Fibroblast of the aortic adventitia (primary cell): ENCODE results near the gene CHEK1. TPM values are rescaled to one million over a fixed set of nuclear protein-coding genes. Genes with fewer than 3 reads are reported as not detected.

Experiments
- DNase-seq: peaks from one replicate; pipeline ENCODE4 v3.0.0-alpha.2; 2010; ENCODE audit warnings: low read depth
- H3K4me3 ChIP-seq: 2 replicates; pipeline ENCODE4 v1.5.1; 2011; ENCODE audit warnings: low read depth, mild to moderate bottlenecking, control low read depth, low read length, moderate library complexity
- total RNA-seq: library from RNA; depleted of rRNA; stranded (reverse); fragments of >200 nt; gene quantifications from 2 replicates; pipeline ENCODE4 v1.2.3, GENCODE V29; 2012; ENCODE audit warnings: low replicate concordance
- TF ChIP-seq, protein P1 (sequence below): IDR thresholded peaks from 2 replicates; pipeline ENCODE4 v1.5.1; 2011; ENCODE audit warnings: mild to moderate bottlenecking, low read length, control low read depth, inconsistent platforms; ENCODE audit not compliant: insufficient read depth

Gene CHEK1
- total RNA-seq, 1 donor, result 49.5 TPM

GRCh38 chr11:125645871-125646270 lies 20.9 kb downstream of the CHEK1 start:
- no peak overlapping the region for H3K4me3 ChIP-seq
- DNase-seq, result no peak
- TF ChIP-seq, protein P1, sequence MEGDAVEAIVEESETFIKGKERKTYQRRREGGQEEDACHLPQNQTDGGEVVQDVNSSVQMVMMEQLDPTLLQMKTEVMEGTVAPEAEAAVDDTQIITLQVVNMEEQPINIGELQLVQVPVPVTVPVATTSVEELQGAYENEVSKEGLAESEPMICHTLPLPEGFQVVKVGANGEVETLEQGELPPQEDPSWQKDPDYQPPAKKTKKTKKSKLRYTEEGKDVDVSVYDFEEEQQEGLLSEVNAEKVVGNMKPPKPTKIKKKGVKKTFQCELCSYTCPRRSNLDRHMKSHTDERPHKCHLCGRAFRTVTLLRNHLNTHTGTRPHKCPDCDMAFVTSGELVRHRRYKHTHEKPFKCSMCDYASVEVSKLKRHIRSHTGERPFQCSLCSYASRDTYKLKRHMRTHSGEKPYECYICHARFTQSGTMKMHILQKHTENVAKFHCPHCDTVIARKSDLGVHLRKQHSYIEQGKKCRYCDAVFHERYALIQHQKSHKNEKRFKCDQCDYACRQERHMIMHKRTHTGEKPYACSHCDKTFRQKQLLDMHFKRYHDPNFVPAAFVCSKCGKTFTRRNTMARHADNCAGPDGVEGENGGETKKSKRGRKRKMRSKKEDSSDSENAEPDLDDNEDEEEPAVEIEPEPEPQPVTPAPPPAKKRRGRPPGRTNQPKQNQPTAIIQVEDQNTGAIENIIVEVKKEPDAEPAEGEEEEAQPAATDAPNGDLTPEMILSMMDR, result no peak

- H3K4me3 ChIP-seq, result no peak overlapping the region
- DNase-seq, result no peak
- TF ChIP-seq, protein P1, result no peak
Measured at GRCh38 chr11:125649465-125650166, 24.7 kb downstream of the CHEK1 start.

- DNase-seq, result no peak
- TF ChIP-seq, protein P1, result no peak
- no peak overlapping the region for H3K4me3 ChIP-seq
Measured at GRCh38 chr11:125662689-125663088, 37.7 kb downstream of the CHEK1 start.

DNA sequence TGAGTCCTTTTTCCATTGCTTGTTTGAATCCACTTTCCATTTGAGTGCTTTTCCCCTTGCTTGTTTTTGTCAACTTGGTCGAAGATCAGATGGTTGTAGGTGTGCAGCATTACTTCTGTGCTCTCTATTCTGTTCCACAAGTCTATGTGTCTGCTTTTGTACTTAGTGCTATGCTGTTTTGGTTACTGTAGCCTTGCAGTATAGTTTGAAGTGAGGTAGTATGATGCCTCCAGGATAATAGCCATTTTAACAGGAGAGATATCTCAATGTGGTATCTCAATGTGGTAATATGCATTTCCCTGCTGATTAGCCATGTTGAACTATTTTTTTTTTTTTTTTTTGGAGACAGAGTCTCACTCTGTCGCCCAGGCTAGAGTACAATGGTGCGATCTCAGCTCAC lies 38.9 kb downstream of the CHEK1 start:
- H3K4me3 ChIP-seq, result no peak overlapping the region
- TF ChIP-seq, protein P1, result no peak
- DNase-seq, result no peak

GRCh38 chr11:125667151-125667550 lies 42.2 kb downstream of the CHEK1 start:
- no peak overlapping the region for H3K4me3 ChIP-seq
- TF ChIP-seq, protein P1, result no peak
- no peak for DNase-seq

GRCh38 chr11:125670172-125670571 lies 45.2 kb downstream of the CHEK1 start:
- no peak for DNase-seq
- H3K4me3 ChIP-seq, result no peak overlapping the region
- TF ChIP-seq, protein P1, result no peak

DNA sequence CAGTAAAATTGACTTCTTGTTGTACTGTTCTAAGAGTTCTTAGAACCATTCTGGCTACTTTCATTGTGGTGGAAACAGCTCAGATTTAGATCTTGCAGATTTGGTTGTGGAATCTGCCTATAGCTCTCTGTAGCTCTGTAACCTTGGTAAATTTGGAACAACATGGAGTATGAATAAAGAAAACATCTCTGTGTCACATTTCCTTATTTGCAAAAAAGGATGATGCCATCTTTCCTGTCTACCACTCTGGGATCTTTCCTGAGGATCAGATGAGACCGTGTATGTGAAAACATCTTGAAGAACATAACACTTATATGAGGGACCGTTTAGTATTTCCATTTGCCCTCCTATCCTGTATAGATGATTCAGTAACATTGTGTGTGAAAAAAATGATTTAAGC lies 46.6 kb downstream of the CHEK1 start:
- no peak for DNase-seq
- no peak overlapping the region for H3K4me3 ChIP-seq
- TF ChIP-seq, protein P1, result no peak
